Measurements from ENCODE around the gene LCN1. TPM values are rescaled to one million over a fixed set of nuclear protein-coding genes. Genes with fewer than 3 reads are reported as not detected.

The LCN1 gene
- total RNA-seq, result not detected

DNA sequence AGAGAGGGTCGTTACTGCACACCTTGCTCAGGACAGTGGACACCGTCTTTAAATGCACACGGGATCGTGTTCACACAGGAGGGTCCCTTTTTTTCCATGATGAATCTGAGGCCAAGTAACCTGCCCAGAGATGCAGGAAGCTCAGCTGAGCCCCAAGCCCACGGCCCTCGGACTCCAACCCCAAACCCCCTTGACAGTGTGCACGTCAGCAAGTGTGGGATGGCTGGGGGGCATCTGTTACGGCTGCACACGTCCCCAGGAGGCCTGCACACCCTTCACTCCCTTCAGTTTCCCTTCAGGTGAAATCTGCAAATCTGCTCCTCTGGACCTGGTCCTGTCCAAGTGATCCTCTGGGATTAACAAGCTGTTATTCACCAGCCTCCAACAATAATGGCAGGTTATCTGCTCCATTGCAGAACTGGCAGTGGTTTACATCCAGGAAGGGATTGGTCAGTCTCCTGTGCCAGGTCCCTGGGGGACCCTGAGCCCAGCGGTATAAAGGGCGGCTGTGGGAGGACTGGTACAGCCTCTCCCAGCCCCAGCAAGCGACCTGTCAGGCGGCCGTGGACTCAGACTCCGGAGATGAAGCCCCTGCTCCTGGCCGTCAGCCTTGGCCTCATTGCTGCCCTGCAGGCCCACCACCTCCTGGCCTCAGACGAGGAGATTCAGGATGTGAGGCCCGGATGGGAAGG is at the start of gene LCN1:
TSS of gene LCN1 (plus strand) at position 525 of the 692 bp plus-strand sequence. CDS start at position 583, 58 bp downstream.
- Histone ChIP-seq H3K27ac (no peak within 1 kb of the TSS), H3K36me3 (no peaks in the 10 kb centered on the region), H3K9me3 (no peaks in the 10 kb centered on the region), H3K27me3 (no peaks in the 10 kb centered on the region), H3K4me1 (no peaks in the 10 kb centered on the region), H3K4me3 (no peak within 1 kb of the TSS)
- TF ChIP-seq, protein P1, sequence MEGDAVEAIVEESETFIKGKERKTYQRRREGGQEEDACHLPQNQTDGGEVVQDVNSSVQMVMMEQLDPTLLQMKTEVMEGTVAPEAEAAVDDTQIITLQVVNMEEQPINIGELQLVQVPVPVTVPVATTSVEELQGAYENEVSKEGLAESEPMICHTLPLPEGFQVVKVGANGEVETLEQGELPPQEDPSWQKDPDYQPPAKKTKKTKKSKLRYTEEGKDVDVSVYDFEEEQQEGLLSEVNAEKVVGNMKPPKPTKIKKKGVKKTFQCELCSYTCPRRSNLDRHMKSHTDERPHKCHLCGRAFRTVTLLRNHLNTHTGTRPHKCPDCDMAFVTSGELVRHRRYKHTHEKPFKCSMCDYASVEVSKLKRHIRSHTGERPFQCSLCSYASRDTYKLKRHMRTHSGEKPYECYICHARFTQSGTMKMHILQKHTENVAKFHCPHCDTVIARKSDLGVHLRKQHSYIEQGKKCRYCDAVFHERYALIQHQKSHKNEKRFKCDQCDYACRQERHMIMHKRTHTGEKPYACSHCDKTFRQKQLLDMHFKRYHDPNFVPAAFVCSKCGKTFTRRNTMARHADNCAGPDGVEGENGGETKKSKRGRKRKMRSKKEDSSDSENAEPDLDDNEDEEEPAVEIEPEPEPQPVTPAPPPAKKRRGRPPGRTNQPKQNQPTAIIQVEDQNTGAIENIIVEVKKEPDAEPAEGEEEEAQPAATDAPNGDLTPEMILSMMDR (IDR thresholded peaks at IDR 0.05), result no peak
- no peak for DNase-seq (ENCODE audit: low spot score)

DNA sequence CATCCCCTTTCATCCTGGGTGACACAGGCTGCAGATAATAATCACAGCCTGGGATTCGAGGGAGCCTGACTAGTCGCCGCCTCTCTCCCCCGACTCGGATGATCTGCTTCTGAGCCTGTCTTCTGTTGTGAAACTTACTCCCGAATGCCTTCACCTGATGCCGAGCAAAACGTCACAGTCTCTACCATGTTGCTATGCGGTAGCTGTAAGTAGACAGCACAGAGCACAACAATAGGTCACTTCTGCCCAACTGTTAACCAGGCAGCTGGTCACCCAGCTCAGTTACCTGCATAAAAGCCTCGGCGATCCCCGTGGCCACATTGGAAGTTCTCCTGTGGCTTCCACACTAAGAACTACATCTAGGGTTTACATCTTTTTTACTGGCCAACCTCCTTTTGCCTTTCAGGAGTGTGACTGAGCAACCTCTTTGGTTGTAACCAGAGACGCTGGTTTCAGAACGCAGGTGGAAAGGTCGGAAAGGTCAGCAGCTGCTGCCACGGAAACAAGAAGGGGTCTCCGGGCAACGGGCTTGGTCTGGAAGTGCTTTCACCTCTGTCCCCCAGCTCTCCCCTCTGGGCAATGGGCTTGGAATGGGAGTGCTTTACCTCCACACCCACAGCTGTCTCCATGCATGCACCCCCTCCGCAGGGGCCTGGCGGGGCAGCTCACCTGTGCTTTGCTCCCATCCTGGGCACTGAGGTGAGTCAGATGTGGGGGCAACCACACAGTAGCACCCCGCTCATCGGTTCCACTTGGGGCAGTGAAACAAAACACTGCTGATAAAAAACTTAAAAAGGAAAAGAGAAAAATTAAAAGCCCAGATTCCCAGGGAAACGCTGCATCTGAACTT is 49.2 kb upstream of the LCN1 start:
- DNase-seq (ENCODE audit: low spot score), result no peak
- Histone ChIP-seq H3K27me3 (no peaks in the 10 kb centered on the region), H3K4me3 (no peak overlapping the region), H3K36me3 (no peaks in the 10 kb centered on the region), H3K27ac (no peak overlapping the region), H3K9me3 (no peaks in the 10 kb centered on the region), H3K4me1 (no peaks in the 10 kb centered on the region)
- TF ChIP-seq, protein P1 (IDR thresholded peaks at IDR 0.05), result no peak

DNA sequence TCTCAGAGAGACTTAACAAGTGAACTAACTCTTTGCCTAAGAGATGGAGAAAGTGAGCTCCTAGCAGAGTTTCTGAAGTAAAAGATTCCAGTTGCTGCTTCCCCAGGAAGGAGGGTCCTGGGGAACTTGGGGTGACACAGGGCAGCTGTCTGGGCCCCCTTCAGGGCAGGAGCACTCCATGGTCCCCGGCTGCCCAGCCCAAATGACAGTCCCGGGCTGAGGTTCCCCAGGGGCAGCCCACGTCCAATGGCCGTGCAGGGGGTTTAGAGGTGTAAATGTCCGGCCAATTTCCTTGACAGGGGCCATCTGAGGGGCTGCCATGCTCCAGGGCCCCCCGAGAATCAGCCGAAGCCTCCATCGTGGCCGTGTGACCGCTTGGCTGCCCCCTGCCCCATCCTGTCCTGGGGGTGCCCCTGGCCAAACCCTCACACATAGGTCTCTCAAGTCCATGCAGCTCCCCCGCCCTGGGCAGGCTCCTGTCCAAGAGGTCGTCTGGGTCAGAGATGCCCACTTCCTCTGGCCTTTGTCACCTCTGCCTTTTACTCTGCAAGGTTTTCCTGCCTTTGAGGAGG is 47.2 kb upstream of the LCN1 start:
- H3K27ac ChIP-seq, result no peak overlapping the region
- no peak overlapping the region for H3K4me3 ChIP-seq
- no peaks in the 10 kb centered on the region for H3K36me3 ChIP-seq
- TF ChIP-seq, protein P1 (IDR thresholded peaks at IDR 0.05), result no peak
- H3K4me1 ChIP-seq, result peaks cover 0 to 10% of the 10 kb centered on the region in 2 donors
- no peak for DNase-seq (ENCODE audit: low spot score)
- H3K9me3 ChIP-seq, result no peaks in the 10 kb centered on the region
- no peaks in the 10 kb centered on the region for H3K27me3 ChIP-seq

- no peaks in the 10 kb centered on the region for H3K27me3 ChIP-seq
- no peak overlapping the region for H3K4me3 ChIP-seq
- TF ChIP-seq, protein P1 (IDR thresholded peaks at IDR 0.05), result peak in 1 of 2 donors; percentile 55
Measured at GRCh38 chr9:135474915-135475314, 46.3 kb upstream of the LCN1 start.

DNA sequence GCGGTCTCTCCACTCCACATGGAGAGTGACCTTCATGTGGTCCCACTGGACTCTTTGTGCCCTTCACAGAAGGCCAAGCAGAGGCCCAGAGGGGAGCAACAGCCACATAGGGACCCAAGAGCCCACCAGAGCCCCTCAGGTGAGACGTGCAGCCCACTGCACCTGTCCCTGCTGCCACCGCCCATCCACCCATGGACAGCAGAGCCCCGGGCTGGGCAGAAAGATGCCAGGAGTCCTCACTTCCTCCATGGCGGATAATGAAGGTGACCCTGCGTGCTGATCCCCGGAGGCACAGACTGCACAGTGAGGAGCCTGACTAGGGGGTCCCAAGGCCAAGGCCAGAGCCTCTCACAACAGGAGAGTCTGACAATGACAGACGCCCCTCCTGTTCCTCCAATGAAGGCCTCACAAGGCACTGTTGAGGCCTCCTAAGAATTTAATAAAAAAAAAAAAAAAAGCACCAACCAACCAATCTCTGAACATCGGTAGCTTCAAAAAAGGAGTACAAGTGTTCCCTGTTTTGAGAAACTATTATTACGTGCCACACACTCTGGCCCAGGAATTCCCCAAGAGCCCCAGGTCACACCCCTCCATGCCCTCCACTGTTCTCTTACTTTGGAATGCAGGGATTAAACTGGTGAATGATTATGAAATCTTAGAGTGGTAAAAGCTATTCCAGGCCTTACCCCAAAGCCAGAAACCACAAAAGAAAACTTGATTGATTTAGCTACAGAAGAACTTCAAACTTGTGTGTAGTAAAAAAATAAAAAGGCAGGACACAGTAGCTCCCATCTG is 44.5 kb upstream of the LCN1 start:
- DNase-seq (ENCODE audit: low spot score), result no peak

More at GRCh38 chr9:135474915-135475314, 46.3 kb upstream of the LCN1 start:
- Histone ChIP-seq H3K27ac (no peak overlapping the region), H3K36me3 (no peaks in the 10 kb centered on the region), H3K4me1 (peaks cover 0 to 10% of the 10 kb centered on the region in 2 donors), H3K9me3 (no peaks in the 10 kb centered on the region)
- DNase-seq (ENCODE audit: low spot score), result no peak

More for the DNA sequence above, 44.5 kb upstream of the LCN1 start:
- no peaks in the 10 kb centered on the region for H3K36me3 ChIP-seq
- no peak overlapping the region for H3K4me3 ChIP-seq
- H3K27ac ChIP-seq, result no peak overlapping the region
- peaks cover 0 to 20% of the 10 kb centered on the region in 2 donors for H3K4me1 ChIP-seq
- H3K9me3 ChIP-seq, result no peaks in the 10 kb centered on the region
- no peaks in the 10 kb centered on the region for H3K27me3 ChIP-seq
- TF ChIP-seq, protein P1 (IDR thresholded peaks at IDR 0.05), result no peak
